Activated CD4-positive, alpha-beta T cell treated with anti-CD3 and anti-CD28 coated beads, Interleukin-10, Interleukin-2, amounts not matched to agents 100 ng/mL and 50 ng/mL, durations not matched to agents 16 hours and 8 hours (primary cell): ENCODE data around the gene EPS15.
A peak's percentile ranks its signal among the peaks of the same experiment; 100 is the strongest.
"Not testable (repeated sequence)": the region's sequence is repeated elsewhere in the genome, so short reads cannot be mapped to it uniquely, and the experiment has no call there.

Experiments
- DNase-seq: peaks from one replicate; pipeline ENCODE4 v3.0.0-alpha.2; 2020

EPS15 gene

DNA sequence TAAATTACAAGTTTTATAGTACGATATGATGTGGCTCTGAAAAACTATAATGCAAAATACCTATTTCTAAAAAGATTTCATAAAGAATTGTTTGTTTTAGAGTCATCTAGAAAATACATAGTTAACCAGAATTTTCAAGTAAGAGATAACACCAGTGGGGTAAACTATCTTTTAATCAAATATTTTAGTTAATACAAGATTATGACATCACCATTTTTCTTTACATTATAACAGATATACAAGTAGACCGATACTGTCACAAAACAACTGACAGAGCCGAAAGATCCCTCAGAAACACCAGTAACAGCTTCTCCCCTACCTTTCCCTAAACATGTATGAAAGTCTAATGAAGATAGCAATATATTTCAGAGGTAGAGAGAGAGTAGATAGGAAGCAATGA is 54.2 kb downstream of the EPS15 start:
- DNase-seq: no peak

DNA sequence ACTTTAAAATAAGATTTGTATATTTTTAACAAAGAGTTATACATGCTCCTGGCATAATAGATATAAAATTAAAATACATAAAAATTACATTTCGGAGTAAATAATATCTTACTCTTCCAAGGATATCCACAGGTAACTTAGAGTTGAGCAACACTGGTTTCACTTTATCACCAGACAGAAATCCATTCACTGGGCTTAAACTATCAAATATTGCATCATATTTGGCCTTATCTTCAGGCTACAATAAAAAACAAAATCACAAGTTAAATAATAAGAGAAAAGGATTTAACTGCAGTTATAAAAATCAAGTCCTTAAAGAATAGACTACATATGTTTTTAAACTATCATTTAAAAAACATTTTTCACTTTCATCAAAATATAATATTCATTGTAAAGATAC is 55.5 kb downstream of the EPS15 start:
- DNase-seq: no peak

DNA sequence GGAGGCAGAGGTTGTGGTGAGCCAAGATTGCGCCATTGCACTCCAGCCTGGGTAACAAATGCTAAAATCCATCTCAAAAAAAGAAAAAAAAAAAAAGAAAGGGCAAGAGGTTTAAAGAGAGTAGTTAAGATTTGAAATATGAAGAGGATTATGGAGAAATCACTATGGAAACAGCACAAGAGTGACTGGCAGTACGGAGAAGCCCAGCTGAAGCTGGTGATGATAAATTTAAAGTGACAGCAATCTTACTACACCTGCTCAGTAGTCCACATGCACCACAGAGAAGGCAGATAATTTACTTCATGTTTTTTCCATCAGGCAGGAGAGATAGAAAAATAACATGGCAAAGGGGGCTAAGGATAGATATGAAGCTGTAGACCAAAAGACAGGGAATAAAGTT is 56.8 kb downstream of the EPS15 start:
- not testable (repeated sequence) for DNase-seq

DNA sequence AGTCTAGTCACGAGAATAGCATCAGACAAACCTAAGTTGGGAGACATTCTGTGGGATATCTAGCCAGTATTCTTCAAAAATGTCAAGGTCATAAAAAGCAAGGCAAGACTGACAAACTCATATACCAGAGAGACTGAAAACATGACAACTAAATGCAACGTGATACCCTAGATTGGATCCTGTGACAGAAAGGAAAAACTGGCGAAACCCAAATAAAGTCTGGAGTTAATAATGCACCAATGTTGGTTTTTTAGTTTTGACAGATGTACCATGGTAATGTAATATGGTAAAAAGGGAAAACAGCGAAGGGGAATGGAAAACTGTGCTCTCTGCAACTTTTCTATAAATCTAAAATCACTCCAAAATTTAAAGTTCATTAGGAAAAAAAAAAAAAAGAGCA is 64.5 kb downstream of the EPS15 start:
- DNase-seq: no peak

DNA sequence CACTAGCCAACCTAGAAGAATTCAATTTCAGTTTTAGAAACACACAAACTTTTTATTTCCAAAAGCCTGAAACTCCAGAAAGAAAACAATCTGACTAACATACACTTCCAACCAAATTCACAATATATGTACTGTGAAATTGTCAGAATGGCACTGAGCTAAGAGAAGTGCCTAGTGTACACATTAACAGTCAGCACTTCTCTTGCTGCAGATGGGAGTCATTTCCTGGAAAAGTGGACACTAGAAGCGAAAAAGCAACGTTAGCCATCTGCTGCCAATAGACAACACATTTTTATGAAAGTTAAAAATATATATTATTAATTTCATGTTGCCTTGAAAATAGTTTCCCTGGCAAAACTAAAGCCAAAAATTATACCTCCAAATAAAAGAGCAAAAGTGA is 66.1 kb downstream of the EPS15 start:
- no peak for DNase-seq

DNA sequence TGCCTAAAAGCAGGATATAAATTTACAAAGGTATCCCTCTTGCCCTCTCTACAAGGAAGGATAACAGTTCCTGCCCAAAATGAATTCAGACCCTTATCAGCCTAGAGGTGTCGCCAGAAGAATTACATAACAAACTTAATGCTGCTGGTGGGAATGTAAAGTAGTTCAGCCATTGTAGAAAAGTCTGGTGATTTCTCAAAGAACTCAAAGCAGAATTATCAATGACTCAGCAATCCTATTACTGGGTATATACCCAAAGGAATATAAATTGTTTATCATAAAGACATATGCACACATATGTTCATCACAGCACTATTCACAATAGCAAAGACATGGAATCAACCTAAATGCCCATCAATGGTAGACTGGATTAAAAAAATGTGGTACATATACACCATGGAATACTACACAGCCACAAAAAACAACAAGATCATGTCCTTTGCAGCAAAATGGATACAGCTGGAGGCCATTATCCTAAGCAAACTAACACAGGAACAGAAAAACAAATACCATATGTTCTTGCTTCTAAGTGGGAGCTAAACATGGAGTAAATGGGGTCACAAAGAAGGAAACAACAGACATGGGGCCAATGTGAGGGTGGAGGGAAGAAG is 70.1 kb downstream of the EPS15 start:
- not testable (repeated sequence) for DNase-seq

DNA sequence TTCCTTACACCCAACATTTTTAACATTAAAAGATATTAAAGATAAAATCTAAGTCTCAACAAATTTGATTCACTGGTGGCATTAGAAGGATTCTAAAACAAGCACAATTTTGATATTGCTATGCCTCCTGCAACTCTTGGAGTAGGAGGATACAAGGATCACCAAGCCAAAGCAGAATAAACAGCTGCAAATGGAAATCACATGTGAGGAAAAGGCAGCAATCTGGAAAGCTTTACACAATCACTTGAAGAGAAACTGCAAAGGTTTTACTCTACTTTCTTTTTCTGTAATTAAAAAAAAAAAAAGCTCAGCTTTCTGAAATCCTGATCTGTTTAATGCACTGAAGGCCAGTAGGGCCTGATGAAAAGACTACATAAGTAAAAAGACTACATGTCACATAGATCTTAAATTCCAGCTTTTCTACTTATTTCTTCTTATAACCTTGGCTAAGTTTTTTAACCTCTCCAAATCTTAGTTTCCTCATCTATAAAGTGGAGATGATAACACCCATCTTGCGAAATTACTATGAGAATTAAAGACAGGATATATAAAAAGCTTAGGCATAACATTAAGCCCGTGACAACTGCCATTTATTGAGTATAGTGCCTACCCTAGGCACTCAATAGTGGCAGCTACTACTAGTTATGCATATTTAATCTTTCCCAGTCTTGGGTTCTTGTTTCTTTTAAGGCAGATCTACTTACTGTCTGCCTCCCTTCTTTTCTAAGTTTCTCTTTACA is 73.5 kb downstream of the EPS15 start:
- no peak for DNase-seq

DNA sequence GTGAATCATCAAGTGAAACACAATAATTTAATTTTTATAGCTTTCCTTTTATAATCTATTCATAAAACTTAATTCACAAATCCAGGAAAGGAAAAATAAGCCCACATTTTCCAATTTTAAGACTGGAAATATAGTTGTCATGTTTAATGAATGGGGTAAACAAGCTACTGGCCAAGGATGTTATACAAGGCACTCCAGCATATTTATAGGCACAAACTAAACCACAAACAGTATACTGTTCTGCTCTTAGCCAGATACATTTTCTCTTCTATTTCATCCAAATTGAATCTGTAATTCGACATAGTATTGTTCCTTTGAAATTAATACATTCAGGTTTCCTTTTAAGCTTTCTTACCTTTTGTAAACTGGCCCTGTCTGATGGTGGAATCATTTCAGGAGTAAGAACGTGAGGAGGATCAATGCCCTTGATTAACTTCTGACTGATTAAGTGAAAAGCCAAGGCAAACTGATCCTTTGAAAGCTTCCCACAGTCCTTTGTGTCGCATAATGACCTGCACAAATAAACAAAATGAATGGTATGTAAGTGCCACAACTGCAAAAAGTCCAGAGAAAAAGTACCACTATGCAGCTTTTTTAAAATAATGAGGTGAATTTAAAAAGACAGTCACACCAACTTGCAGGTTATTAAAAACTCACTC is 74.4 kb downstream of the EPS15 start:
- DNase-seq: peak; percentile 54

DNA sequence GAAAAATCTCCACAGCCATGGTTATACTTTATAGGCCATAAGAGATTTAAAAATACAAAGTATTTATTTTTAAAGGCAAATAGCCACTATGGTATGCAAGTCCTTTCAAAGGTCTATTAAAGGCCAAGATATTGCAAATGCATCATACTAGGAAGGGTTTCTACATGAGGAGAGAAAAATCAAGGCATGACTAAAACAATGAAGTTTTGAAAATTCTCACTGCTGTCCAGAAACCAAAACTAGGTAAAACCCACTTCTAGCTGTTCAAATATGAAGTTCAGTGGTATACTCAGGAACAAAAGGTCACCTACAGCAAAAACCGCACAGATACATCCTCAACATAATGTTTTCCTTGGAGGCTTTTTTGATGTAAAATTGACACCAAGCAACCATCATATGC is 75.0 kb downstream of the EPS15 start:
- DNase-seq: peak; percentile 54

DNA sequence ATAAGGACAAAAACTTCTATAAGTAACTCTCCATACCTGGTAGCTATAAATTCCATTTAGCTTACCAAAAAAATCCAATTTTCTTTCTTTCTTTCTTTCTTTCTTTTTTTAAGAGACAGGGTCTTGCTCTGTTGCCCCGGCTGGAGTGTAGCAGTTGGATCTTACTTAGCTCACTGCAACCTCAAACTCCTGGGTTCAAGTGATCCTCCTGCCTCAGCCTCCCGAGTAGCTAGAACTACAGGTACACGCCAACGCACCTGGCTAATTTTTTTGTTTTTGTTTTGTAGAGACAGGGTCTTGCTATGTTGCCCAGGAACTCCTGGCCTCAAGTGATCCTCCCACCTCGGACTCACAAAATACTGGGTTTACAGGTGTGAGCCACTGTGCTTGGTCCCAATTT is 75.5 kb downstream of the EPS15 start:
- no peak for DNase-seq

DNA sequence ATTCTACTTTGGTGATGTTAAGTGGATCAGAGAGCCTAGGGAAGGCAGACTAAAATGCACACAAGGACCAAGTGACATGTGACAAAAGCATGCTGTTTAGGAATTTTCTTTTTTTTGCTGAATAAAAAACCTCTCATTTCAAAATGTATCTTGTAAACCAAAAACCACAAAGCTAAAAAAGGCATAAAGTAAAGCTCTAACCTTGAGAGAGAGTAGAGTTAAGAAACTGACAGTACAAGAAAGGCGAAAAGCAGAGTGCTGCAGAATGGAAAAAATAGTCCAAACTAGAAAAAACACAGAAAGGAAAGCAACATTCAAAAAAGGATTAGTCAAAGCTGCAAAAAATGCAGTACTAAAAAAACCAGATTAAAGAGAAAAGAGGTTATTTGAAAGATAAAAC is 76.5 kb downstream of the EPS15 start:
- DNase-seq: peak; percentile 5

DNA sequence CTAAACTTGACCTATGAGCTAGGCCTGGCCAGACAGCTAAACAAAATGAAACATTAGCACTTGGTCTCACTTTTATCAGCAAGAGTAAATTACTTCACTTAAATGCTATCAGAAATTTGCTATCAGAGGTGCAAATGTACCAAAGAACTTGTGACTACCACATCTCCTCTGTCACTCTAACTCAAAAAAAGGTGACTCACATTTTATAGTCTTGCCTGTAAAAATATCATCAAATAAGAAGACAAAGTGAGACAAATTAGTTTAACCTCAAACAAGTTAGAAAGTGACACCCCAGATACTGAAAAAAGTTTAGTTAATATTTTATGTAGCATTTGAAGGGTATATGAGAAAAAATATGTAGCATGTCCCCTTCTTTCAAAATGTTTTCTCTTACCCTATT is 76.9 kb downstream of the EPS15 start:
- no peak for DNase-seq

DNA sequence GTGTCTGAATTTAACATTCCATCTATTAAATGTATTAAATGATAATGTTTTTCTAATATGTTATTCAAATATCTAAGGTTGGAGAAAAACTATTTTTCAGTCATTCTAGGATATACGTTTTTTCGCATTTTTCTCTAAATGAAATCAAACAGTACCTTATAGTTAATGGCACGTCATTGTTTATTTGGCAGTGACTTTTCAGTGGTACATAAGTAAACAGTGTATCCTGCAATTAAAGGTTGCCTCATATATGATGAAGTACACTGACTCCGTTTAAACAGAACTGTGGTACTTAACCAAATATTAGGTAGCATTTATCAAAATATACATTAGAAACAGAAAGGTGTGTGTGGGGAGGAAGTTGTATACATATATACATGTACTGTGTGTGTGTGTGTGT is 79.2 kb downstream of the EPS15 start:
- no peak for DNase-seq

DNA sequence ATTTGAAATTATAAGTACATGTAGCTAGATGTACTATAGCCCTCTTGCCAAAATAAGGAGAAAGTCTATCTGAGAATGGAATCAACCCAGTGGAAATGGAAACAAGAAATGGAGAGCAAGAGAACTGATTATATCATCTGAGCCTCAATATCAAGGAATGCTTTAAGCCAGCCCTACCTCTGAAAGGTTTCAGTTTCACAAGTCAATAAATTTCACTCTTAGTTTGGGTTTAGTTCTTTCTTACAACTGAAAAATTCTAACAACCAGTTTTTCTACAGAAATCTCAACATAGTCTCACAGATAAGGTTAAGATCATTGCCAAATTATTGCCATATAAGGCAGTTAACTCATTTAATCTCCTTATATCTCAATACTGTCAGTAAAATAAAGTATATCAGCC is 80.0 kb downstream of the EPS15 start:
- peak; percentile 14 for DNase-seq

DNA sequence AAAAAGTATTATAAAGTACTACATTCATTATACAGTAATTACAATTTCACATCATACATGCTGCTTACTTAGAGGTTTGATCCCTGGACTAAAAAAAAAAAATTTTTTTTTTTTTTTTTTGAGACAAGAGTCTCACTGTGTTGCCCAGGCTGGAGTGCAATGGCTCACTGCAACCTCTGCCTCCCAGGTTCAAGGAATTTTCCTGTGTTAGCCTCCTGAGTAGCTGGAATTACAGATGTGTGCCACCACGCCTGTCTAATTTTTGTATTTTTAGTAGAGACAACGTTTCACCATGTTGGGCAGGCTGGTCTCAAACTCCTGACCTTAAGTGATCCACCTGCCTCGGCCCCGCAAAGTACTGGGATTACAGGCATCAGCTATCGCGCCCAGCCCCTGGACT is 81.7 kb downstream of the EPS15 start:
- DNase-seq: not testable (repeated sequence)

DNA sequence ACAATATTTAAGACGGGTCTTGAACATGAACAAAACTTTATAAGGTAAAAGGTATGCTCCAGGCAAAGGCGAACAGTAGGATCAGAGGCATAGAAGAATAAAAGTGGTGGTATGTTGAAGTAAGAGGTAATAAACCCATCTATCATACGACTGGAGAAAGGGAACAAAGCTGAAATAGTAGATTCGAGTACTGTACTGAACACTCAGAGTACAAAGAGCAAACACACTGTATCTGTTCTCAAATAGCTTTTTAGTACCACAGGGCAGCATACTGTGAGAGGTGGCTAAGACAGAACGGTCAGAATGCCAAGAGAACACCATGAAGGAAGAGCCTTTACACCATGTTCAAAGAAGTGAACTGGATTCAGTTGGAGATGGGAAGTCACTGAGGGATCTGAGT is 83.2 kb downstream of the EPS15 start:
- DNase-seq: no peak

DNA sequence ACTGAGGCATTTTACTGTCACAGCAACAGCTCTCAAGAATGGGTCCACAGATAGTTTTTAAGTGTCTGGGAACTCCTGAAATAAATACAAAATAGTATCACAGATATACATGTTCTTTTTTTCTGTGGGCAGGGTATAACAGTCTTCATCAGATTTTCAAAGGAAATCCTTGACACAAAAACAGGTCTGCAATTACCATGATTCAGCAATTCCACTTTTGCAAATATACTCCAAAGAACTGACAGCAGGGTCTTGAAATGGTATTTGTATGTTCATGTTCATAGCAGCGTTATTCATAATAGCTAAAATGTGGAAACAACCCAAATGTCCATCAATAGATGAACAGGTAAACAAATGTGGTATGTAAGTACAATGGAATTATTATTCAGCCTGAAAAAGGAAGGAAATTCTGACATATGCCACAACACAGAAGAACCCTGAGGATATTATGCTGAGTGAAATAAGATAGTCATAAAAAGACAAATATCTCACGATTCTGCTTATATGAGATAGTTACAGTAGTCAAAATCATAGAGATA is 85.0 kb downstream of the EPS15 start:
- DNase-seq: no peak

DNA sequence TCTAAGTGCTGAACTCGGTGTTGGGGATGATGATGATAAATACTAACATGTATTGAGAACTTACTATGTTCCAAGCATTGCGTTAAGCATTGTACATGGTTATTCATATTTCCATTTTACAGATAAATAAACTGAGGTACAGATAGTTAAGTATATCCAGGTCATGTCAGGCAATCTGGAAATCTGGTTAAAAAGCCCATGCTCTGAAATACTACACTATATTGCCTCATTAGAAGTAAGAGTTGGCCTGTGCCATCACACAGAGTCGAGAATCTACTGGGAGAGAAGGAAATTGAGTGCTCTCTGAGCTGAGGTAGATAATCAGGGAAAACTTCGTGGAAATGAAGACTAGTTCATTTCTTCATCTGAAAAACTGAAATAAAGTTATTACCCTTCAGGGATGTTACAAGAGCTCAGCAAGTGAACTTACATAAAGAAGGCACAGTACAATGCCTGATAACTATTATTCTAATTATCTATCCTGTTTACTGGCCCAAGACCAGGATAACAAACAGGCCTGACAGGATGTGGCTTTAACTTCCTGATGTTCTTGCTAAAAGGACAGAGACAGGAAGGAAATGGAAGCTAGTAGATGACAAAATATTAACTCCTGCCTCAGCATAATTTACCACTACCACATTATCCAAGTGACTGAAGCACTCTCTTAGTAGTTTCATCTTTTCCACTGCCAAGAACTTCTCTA is 85.6 kb downstream of the EPS15 start:
- DNase-seq: peak; percentile 18

DNA sequence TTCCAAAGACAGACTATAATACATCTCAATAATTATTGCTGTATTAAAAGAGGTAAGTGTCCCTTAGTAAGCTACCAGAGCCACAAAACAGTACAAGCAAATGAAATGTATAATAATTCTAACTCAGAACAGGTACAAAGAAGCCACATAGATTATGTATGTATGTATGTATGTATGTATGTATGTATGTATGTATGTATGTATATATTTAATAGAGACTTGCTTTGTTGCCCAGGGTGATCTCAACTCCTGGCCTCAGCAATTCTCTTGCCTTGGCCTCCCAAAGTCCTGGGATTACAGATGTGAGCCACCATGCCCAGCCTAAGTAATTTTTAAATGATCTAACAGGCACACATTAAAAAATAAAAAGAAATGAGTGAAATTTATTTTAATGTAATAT is 86.9 kb downstream of the EPS15 start:
- DNase-seq: no peak

DNA sequence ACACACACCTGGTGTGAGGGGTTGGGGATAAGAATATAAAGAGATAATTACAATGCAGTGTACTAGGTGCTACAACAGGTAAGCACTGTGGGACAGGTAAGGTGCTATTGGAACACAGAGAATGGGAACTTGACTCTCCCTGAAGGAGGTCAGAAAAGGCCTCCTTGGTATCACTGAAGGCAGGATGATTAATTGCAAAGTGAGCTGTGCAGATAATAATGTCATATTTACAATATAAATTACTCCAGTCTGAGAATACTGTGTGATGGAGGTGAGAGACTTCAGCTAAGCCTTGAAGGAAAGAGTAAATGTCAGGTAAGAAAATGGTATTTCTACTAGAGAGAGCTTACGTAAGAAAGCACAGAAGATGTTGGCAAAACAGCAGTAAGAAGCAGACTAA is 91.6 kb downstream of the EPS15 start:
- no peak for DNase-seq

DNA sequence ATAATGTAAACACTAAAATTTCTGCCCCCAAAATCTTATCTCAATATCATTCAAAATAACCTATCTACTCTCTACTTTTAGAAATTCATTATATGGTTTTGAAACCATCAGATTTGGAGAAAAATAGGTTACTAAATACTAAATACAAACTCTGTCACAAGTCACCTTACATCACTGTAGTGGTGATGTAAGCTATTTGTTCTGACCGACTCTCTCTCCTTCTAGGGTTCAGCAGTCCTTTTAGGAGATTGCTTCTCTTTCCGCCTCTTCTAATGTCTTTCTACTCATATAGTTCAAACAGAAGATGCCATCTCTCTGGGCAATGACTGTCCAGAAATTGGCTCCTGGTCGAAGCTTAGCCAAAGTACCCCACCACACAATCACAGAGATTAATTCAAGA is 93.1 kb downstream of the EPS15 start:
- DNase-seq: no peak

DNA sequence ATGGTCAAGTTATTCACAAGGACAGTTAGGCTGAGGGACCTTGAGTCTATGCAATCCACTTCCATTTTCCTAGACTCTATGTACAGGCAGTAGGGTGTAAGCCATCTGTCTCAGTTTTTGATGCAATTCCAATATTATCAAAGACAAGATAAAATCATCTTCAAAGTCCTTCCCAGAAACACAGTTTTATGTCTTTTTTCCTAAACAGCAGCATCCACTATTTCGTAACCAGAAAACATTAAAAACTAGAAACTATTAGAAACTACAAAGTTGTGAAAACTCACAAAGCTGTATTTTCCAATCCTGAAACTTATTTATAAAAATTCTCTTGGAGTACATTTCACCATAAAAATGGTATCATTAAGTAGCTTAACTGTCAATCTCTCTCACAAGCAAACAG is 93.8 kb downstream of the EPS15 start:
- DNase-seq: no peak

DNA sequence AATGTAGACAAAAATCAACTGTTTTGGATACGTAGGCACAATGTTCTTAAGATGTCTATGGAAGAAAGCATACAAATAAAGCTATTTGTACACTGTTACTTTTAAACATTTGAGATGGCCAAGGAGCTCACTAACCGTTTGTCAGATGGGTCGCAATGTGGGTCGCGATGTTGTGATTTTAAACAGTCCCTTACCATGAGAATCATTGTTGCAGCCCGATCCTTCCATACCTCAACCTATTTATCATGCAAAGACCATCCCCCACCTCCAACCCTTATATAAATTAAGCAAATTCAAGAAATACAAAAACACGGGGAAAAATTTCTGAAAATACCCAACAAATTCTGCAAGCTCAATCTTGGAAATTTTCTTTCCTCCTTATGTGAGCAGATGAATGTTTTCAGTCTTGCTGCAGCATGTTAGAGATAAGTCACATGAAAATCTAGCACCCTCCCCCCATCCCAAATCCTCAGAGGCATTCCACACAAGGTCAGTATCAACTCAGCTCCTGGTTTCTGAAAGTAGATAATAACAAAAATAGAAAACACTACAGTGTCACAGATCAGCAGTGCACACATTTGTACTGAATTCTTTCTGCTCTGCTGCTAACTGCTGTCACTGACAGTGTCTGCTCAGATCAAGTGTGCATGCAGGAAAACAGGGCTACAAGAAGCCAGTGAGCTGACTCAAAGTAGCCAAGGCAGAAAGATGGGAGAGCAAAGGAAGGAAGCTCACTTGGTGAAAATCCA is 95.8 kb downstream of the EPS15 start:
- DNase-seq: no peak
